SW480 (cell line): Measurements from ENCODE around the gene KCNQ5.
"Not testable (repeated sequence)": the region's sequence is repeated elsewhere in the genome, so short reads cannot be mapped to it uniquely, and the experiment has no call there.

ENCODE experiments used
- DNase-seq: peaks from one replicate; pipeline ENCODE4 v3.0.0-alpha.2; 2016; ENCODE audit warnings: low spot score

Gene KCNQ5

GRCh38 chr6:72952808-72953630 lies 331.2 kb downstream of the KCNQ5 start:
- no peak for DNase-seq

- no peak for DNase-seq
Measured at GRCh38 chr6:72953971-72954381, 332.1 kb downstream of the KCNQ5 start.

- no peak for DNase-seq
Measured at GRCh38 chr6:72954716-72955115, 332.9 kb downstream of the KCNQ5 start.

- DNase-seq: no peak
Measured at GRCh38 chr6:72955666-72956065, 333.8 kb downstream of the KCNQ5 start.

- DNase-seq: no peak
Measured at GRCh38 chr6:72956272-72956671, 334.4 kb downstream of the KCNQ5 start.

GRCh38 chr6:72959821-72960220 lies 338.0 kb downstream of the KCNQ5 start:
- DNase-seq: no peak

- no peak for DNase-seq
Measured at GRCh38 chr6:72963946-72964345, 342.1 kb downstream of the KCNQ5 start.

GRCh38 chr6:72966628-72967280 lies 344.9 kb downstream of the KCNQ5 start:
- DNase-seq: no peak

- no peak for DNase-seq
Measured at GRCh38 chr6:72967329-72967728, 345.5 kb downstream of the KCNQ5 start.

- peak; percentile 54 for DNase-seq
Measured at GRCh38 chr6:72968704-72969103, 346.8 kb downstream of the KCNQ5 start.

- no peak for DNase-seq
Measured at GRCh38 chr6:72969666-72970065, 347.8 kb downstream of the KCNQ5 start.

GRCh38 chr6:72972579-72972978 lies 350.7 kb downstream of the KCNQ5 start:
- DNase-seq: no peak

GRCh38 chr6:72974276-72974675 lies 352.4 kb downstream of the KCNQ5 start:
- DNase-seq: no peak

- DNase-seq: no peak
Measured at GRCh38 chr6:72975352-72975752, 353.5 kb downstream of the KCNQ5 start.

- DNase-seq: no peak
Measured at GRCh38 chr6:72976484-72976883, 354.6 kb downstream of the KCNQ5 start.

GRCh38 chr6:72977114-72977513 lies 355.2 kb downstream of the KCNQ5 start:
- DNase-seq: no peak

- not testable (repeated sequence) for DNase-seq
Measured at GRCh38 chr6:72978808-72979207, 356.9 kb downstream of the KCNQ5 start.

- DNase-seq: not testable (repeated sequence)
Measured at GRCh38 chr6:72984189-72984831, 362.4 kb downstream of the KCNQ5 start.

GRCh38 chr6:72984981-72985665 lies 363.3 kb downstream of the KCNQ5 start:
- no peak for DNase-seq

- DNase-seq: no peak
Measured at GRCh38 chr6:72987301-72987700, 365.4 kb downstream of the KCNQ5 start.

GRCh38 chr6:72999995-73000394 lies 378.1 kb downstream of the KCNQ5 start:
- no peak for DNase-seq

- DNase-seq: no peak
Measured at GRCh38 chr6:73000460-73000859, 378.6 kb downstream of the KCNQ5 start.
